K562 treated with DMSO at 1 percent for 4 hours (cell line): ENCODE results near the gene ZNF264. TPM values are rescaled to one million over a fixed set of nuclear protein-coding genes. Genes with fewer than 3 reads are reported as not detected.

Source experiments
- total RNA-seq: library from RNA; unstranded; fragments of 300-600 nt; gene quantifications from 2 replicates; pipeline ENCODE4 v1.2.3, GENCODE V29; 2022; ENCODE audit not compliant: insufficient read depth

The ZNF264 gene
- total RNA-seq: 4.4 and 8.8 TPM in 2 replicates

DNA sequence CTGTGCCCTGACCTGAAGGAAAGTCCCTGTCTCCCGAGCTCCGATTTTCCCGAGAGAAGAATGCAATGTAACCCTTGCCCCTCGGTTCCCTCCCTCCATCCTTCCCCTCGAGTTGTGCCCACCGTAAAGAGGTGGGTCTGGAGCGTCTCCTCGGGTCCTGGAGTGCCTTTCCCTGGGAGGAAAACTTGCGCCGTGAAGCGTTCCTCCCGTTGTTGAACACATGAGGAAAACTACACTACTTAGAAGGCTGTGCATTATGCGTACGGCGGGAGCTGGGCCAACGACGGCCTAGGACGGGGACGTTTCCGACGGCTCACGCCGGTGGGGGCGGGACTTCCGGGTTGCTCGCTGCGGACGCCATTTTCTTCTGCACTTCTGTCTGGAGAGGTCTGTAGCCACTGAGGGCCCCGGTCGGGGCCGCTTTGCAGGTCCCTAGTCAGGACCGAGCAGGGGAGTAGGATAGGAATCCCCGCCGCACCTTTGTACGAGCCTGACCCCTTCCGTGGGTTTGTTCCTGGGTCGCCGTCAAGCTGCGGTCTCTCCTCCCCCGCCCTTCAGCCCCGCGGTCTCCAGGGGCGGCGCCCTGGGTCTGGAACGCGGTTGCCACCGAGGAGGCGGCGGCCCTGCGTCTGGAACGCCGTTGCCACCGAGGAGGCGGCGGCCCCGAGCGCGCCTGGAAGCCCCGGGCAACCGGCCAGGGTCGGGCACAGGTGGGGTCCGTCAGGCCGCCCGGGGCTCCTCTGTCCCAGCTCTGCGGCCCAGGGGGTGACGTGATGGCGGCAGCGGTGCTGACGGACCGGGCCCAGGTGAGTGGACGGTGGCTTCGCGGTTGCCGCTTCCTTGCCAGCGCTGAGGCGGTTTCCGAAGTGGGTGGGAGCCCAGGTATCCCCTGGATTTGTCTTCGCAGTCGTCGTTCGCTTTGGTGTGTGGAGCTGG is at the start of gene ZNF264:
Gene ZNF264 (plus strand): TSS at position 360 of the 936 bp plus-strand sequence. CDS start 414 bp downstream, at position 774.

DNA sequence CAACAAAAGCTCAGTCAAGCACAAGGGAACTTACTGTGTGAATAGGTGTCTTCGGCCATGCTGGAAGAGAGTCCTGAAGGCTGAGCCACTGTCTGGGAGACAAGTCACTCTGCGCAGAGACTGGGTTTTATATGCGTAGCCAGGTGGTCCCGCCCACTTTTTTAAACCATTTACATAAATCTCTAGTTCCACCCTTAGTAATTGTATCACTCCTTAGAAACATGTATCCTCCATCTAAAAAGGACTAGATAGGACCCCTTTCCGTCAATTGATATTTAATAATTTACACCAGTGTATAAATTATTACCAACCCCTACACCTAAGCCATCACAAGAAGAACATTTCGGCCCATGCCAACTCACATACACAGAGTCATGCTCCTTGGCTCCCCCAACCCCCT is 23.9 kb upstream of the ZNF264 start, which contains the start of gene DUXA:
Gene DUXA (minus strand): TSS at position 101 of the 400 bp plus-strand sequence. CDS start 42 bp downstream, at position 59.

DNA sequence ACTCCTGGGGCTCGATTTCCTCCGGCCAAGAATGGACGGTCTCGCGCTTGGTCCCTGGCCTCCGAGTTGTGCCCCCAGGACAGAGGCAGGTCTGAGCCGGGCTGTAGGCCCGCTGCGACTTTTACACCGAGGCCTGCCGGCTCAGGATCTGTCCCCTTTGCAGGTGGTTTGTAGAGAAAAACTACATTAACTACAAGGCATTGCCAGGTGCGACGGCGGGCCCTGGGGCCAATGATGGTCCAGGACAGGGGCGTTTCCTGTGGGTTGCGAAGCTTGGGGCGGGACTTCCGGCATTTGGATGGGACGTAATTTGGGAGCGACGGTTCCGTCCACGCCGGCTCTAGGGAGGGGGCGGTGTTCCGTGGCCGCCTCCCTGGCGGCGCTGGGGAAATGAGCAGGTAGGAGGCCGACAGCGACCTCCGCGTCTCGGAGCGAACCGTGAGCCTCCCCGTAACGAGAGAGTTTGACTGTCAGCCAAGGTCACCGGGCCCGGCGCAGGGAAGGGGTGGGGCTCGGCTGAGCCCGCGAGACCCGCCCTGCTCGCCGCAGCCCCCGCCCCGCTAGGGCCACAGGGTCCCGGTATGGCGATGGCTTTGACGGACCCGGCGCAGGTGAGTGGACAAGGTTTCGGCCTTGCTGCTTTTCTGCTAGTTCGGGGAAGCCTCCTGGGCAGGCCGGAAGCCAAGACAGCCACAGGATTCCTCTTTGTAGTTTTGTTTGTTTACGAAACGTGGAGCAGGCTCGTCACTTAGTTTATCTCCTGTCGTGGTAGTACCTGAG is 49.2 kb downstream of the ZNF264 start, which contains the start of gene ZNF805:
Gene ZNF805 (plus strand): TSS at position 322 of the 780 bp plus-strand sequence. CDS start 260 bp downstream, at position 582.

Other genes starting within 250 kb of the ZNF264 start
- not detected in 2 replicates for gene USP29, start 71.5 kb upstream of the ZNF264 start, total RNA-seq
- not detected in 2 replicates for gene ZIM3, start 46.3 kb upstream of the ZNF264 start, total RNA-seq
- not detected in 2 replicates for gene DUXA, start 24.0 kb upstream of the ZNF264 start, total RNA-seq
- gene AURKC, start 39.5 kb downstream of the ZNF264 start, total RNA-seq: 8.3 and 10.2 TPM in 2 replicates
- gene ZNF805, start 49.1 kb downstream of the ZNF264 start, total RNA-seq: 1.7 and 2.0 TPM in 2 replicates
- gene ZNF460, start 89.0 kb downstream of the ZNF264 start, total RNA-seq: 0.97 and 1.3 TPM in 2 replicates
- gene ZNF543, start 129.0 kb downstream of the ZNF264 start, total RNA-seq: 0.71 TPM in 1 of 2 replicates, not detected in the other
- 3.1 and 4.0 TPM in 2 replicates for gene ZNF304, start 159.8 kb downstream of the ZNF264 start, total RNA-seq
- 5.5 and 7.3 TPM in 2 replicates for gene TRAPPC2B, start 172.1 kb downstream of the ZNF264 start, total RNA-seq
- 0.42 and 1.0 TPM in 2 replicates for gene ZNF547, start 172.1 kb downstream of the ZNF264 start, total RNA-seq
- 3.1 and 6.6 TPM in 2 replicates for gene ZNF548, start 198.4 kb downstream of the ZNF264 start, total RNA-seq
- 0.82 and 1.4 TPM in 2 replicates for gene ZNF17, start 219.7 kb downstream of the ZNF264 start, total RNA-seq
- 4.7 and 5.6 TPM in 2 replicates for gene ZNF749, start 243.8 kb downstream of the ZNF264 start, total RNA-seq